GM12874 (cell line): ENCODE data around the gene ENPEP.

Experiments
- CTCF ChIP-seq: IDR thresholded peaks from 2 replicates; pipeline ENCODE4 v1.5.1; 2011; ENCODE audit warnings: low read depth, mild to moderate bottlenecking, control low read depth, low read length, moderate library complexity; ENCODE audit not compliant: insufficient read depth

The ENPEP gene

DNA sequence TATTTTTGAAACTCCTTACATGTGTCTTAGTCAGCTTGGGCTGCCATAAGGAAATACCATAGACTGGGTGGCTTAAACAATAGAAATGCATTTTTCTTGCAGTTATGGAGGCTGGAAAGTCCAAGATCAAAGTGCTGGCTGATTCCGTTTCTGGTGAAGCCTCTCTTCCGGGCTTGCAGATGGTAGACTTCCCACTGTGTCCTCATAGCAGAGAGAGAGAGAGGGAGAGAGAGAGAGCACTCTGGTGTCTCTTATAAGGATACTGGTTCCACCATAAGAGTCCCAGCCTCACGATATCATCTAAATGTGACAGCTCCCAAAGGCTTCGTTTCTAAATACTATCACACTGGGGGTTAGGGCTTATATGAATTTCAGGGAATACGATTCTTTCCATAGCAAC lies 39.7 kb downstream of the ENPEP start:
- TF ChIP-seq CTCF = no peak

DNA sequence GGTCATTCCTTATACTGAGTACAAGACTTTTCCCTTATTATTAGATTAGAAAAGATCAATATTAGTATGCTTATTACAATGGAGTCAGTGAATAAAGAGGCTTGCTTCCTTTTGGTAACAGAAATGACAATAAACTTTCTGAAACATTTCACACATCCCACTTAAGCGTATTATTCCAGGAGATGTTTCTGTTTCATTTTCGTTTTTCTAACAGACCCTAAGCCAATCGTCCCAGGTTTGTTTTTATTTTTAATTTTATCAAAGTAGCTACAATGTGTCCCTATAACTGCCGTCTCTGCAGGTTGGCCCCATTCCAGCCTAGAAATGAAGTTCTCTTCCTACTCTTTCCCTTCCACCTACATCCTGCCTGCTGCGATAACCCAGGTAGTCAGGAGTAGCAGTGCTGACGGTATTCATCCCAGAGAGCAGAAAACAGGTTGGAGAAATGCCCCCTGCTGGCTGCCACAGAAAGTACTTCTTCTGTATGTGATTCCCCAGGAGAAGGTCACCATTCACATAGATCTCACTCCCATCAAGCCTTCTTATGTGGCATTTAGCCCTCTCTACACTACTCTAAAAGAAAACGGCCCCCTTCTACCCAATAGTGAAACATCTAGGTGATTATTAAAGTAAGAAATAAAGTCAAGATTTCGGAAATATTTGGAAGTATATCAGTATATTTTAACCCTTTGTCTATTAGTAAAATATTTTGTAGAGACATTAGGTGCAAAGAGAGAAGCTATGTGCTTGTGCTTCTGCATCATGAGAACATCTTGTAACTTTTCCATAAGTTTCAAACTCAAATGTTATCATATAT lies 40.4 kb downstream of the ENPEP start:
- peak; percentile 82 for TF ChIP-seq CTCF

GRCh38 chr4:110518889-110519490 lies 43.0 kb downstream of the ENPEP start:
- peak; percentile 64 for TF ChIP-seq CTCF

- no peak for TF ChIP-seq CTCF
These were observed 44.9 kb downstream of the ENPEP start for GRCh38 chr4:110520886-110521285.

DNA sequence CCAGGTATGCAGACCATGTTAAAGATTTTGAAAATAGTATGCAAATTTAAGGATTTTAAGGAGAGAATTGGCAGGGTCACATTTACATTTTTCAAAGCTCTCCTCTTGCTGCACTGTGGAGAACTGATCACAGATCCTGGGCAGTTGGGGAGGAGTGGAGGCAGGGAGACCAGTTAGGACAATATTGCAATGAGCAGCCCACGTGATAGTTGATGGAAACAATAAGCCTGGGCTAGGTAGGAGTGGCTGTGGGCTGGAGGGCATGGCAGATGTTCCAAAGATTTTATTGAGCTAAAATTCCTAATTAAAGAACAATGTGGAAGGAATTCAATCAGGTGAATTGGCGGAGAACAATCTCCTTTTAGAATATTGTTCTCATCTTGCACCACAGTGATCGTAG lies 50.6 kb downstream of the ENPEP start:
- TF ChIP-seq CTCF = no peak

GRCh38 chr4:110527156-110527555 lies 51.2 kb downstream of the ENPEP start:
- no peak for TF ChIP-seq CTCF

DNA sequence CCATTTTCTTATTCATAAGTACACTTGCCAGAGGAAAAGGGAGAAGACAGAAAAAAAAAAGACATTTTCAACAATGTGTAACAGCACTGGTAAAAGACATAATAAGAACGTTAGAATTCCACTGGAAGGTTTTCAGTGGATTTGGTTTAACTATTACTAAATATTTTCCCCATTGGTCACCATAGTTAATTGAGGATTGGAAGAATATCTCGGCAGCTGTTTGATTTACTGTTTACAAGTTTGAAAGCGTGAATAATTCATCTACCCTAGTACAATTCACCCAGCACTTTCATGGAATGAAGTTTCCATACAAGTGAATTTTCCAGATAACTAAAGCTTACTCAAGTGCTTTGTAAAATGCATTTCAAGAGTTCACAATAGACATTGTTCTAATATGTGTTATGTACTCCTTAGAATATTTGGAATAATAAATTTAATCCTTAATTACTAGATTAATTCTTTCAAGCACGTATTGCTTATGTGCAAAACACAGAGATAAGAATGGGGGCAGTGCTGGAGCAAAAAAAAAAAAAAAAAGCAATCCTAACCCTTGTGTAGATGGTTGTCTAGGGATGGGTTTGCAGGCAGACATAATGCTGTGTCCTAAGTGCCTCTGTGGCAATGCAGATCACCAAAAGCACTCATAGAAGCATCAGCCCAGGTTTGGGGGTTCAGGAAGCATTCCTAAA lies 57.1 kb downstream of the ENPEP start:
- no peak for TF ChIP-seq CTCF
